Lung microvascular endothelial cell (primary cell): ENCODE measurements around the gene PCBP3. TPM values are rescaled to one million over a fixed set of nuclear protein-coding genes. Genes with fewer than 3 reads are reported as not detected.
A peak's percentile ranks its signal among the peaks of the same experiment; 100 is the strongest.
"Not testable (repeated sequence)": the region's sequence is repeated elsewhere in the genome, so short reads cannot be mapped to it uniquely, and the experiment has no call there.

ENCODE experiments used
- DNase-seq, 2 donors: peaks; one replicate each; pipeline versions ENCODE4 v3.0.0 to v3.0.0-alpha.2; 2010; ENCODE audit warnings: low read depth in 2 of 2
- total RNA-seq: library from RNA; depleted of rRNA; stranded (reverse); fragments of >200 nt; gene quantifications from 2 replicates; pipeline ENCODE4 v1.2.1, GENCODE V29; 2014

PCBP3 gene
- total RNA-seq, 1 donor from 2014 or later = not detected

GRCh38 chr21:45872471-45872870 is 228.9 kb downstream of the PCBP3 start:
- no peak for DNase-seq

DNA sequence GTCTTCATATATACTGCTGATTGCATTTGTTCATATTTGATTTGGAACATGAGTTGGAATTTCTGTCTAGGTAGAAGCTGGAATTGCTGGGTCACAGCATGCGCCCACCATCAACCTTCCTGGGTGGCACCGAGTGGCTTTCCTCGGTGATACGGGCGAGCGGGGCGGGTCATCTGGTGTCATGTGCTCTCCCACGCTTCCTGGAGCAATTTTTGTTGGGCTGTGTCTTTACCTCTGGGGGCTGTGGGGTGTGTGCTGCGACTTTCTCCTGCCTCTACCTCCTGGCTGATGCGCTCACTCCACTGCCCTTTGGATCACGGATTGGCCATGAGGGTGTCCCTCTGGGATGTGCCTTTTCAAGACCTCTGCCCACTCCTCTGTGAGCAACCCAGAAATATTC is 229.4 kb downstream of the PCBP3 start:
- DNase-seq = no peak

DNA sequence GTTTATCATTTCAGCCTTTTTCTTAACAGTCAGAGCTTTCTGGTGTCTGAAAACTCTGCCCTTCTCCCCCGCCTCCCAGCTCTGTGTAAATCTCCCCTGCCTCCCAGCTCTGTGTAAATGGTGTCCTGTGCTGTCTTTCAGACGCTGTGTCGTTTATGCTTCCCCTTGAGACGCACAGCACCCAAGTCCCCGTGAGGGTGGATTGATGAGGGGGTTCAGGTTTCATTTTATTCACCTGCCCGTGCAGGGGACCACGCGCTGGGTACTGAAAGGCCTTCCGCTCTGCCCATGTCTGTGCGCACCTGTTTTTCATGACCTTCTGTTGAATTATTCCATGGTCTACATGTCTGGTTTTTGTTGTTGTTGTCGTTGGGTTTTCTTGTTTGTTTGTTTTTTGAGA is 229.9 kb downstream of the PCBP3 start:
- DNase-seq = no peak

DNA sequence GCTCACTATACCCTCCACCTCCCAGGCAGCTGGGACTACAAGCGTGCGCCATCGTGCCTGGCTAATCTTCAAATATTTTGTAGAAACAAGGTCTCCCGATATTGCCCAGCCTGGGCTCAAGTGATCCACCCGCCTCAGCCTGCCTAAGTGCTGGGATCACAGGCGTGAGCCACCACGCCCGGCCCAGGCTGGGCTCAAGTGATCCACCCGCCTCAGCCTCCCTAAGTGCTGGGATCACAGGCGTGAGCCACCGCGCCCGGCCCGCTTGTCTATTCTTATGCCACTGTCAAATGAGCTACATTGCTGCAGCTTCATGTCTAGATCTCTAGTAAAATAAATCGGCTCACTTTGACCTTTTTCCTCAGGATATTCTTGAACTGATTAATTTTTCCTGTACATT is 230.3 kb downstream of the PCBP3 start:
- DNase-seq = no peak

- peak; percentile 54 to 83 for DNase-seq
Observed at GRCh38 chr21:45874716-45875415, 231.3 kb downstream of the PCBP3 start.

DNA sequence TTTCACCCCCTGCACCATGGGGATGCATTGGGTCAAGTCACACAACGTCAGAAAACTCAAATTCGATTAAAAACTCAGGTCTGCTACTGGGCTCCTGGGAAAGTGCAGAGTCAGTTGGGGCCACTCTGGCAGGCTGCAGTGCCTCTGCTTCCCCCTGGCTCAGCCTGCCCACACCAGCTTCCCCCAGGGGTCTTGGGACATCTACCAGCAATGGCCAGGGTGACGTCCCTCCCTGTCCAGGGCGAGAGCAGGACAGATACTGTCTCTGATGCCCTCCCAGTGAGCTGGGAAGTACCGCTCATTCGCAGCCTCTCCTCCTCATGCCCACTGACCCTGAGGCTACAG is 231.9 kb downstream of the PCBP3 start:
- DNase-seq = no peak

GRCh38 chr21:45875881-45876280 is 232.4 kb downstream of the PCBP3 start:
- no peak for DNase-seq

- DNase-seq = peak; percentile 12 to 49
Observed at GRCh38 chr21:45876381-45877170, 233.1 kb downstream of the PCBP3 start.

- DNase-seq = peak in 1 of 2 donors; percentile 84
Observed at GRCh38 chr21:45877171-45877438, 233.6 kb downstream of the PCBP3 start.

GRCh38 chr21:45877821-45878469 is 234.4 kb downstream of the PCBP3 start:
- DNase-seq = no peak

- peak; percentile 73 to 80 for DNase-seq
Observed at GRCh38 chr21:45880097-45881068, 236.9 kb downstream of the PCBP3 start.

DNA sequence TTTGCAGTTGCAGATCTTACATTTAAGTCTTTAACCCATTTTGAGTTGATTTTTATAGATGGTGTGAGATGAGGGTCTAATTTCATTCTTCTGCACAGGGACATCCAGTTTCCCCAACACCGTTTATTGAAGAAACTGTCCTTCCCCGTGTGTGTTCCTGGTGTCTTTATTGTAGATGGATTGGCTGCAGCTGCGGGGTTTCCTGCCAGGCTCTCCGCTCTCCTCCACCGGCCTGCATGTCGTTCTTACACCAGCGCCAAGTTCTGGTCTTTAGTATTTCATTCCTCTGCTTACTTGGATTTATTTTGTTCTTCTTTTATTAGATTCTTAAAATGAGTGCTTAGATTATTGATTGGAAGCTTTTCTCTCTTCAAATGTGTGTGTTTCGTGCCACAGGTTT is 239.1 kb downstream of the PCBP3 start:
- no peak for DNase-seq

DNA sequence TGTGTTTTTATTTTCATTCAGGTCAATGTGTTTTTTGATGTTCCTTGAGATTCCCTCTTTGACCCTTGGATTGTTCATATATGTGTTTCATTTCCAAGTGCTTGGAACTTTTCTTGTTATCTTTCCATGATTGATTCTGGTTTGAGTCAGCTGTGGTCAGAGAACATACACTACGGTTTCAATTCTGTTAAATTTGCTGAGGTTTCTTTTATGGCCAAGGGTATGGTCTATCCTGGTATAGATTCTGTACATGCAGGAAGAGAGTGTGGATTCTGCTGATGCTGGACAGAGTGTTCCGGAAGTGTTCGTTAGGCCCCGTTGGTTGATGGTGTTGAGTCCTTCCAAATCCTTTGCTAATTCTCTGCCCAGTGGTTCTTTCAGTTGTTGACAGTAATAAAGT is 239.6 kb downstream of the PCBP3 start:
- no peak for DNase-seq

DNA sequence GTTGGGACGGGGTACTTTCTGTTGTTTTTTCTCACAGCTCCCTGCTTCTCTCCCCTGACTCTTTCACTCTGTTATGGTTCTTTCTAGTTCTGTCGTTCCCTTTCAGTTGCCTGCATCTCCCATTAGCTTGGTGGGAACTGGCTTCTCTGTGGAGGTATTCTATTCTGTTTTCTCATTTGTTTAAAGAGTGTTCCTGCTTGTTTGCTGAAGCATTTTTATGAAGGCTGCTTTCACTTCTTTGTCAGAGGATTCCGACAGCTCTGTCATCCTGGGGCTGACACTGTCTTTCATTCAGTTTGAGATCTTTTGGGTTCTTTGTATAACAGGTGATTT is 242.0 kb downstream of the PCBP3 start:
- no peak for DNase-seq

- not testable (repeated sequence) for DNase-seq
Observed at GRCh38 chr21:45885930-45886601, 242.5 kb downstream of the PCBP3 start.

GRCh38 chr21:45886610-45887026 is 243.1 kb downstream of the PCBP3 start:
- DNase-seq = no peak

GRCh38 chr21:45887120-45887611 is 243.6 kb downstream of the PCBP3 start:
- no peak for DNase-seq

DNA sequence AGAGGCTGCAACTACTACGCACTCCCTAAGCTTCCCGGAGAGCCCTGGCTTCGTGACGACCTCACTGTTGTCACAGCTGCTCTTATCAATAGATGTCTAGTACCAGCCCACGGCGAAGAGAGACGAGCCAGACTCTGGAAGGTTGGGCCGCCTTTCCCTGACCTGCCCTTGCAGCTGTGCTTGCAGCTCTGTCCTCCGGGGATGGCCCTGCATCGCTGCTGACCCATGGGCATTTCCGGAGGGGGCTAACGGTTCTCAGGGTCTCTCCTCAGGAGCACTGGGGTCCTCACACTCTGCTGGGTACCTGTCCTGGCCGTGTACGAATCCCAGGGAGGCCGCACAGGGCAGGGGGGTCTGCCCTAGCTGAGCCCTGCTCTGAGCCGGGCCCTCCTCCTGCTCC is 244.3 kb downstream of the PCBP3 start:
- no peak for DNase-seq

DNA sequence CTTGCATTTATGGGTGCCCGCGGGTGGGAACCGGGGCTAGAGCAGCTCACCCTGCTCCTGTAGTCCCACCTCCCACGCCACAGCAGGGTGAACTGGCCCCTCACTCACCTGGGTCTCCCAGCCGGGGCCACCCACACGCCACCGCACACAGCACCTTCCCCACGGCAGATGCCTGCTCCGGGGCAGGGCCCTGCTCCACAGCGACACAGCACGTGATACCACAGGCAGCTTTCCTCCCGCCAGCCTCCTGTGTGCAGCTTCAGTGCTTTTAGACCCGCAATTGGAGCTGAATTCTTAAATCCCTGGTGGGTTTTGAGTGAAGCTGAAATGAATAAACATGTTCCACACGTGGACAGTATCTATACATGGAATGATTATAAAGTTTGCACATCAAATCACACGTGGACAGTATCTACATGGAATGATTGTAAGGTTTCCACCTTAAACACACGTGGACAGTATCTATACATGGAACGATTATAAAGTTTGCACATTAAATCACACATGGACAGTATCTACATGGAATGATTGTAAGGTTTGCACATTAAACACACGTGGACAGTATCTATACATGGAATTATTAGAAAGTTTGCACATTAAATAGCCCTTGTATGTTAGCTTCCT is 245.0 kb downstream of the PCBP3 start:
- no peak for DNase-seq

- DNase-seq = no peak
Observed at GRCh38 chr21:45889256-45889655, 245.7 kb downstream of the PCBP3 start.

GRCh38 chr21:45889961-45890360 is 246.4 kb downstream of the PCBP3 start:
- DNase-seq = no peak
